Measurements from ENCODE around the gene SPPL3. TPM values are rescaled to one million over a fixed set of nuclear protein-coding genes. Genes with fewer than 3 reads are reported as not detected.

Gene SPPL3
- total RNA-seq, 1 donor from 2014 or later: 40.3 TPM

DNA sequence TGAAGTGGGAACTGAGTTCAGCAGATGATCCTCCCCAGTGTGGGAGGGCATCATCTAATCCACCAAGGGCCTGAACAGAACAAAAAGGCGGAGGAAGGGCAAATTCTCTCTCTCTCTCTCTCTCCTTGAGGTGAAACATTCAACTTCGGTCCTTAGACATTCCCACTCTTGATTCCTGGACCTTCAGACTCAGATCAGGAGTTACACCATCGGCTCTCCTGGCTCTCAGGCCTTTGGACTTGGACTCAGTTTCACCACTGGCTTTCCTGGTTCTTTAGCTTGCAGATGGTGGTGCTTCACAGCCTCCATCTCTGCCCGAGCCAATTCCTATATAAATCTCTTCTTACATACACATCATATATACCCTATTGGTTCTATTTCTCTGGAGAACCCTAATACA is 73.2 kb downstream of the SPPL3 start:
- ATAC-seq (ENCODE audit: low read depth) (no peak), DNase-seq (no peak)
- TF ChIP-seq, protein P1, sequence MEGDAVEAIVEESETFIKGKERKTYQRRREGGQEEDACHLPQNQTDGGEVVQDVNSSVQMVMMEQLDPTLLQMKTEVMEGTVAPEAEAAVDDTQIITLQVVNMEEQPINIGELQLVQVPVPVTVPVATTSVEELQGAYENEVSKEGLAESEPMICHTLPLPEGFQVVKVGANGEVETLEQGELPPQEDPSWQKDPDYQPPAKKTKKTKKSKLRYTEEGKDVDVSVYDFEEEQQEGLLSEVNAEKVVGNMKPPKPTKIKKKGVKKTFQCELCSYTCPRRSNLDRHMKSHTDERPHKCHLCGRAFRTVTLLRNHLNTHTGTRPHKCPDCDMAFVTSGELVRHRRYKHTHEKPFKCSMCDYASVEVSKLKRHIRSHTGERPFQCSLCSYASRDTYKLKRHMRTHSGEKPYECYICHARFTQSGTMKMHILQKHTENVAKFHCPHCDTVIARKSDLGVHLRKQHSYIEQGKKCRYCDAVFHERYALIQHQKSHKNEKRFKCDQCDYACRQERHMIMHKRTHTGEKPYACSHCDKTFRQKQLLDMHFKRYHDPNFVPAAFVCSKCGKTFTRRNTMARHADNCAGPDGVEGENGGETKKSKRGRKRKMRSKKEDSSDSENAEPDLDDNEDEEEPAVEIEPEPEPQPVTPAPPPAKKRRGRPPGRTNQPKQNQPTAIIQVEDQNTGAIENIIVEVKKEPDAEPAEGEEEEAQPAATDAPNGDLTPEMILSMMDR (IDR thresholded peaks at IDR 0.05): no peak
- H3K4me1 Mint-ChIP-seq: peaks cover 71% of the 10 kb centered on the region
- H3K9me3 Mint-ChIP-seq: no peaks in the 10 kb centered on the region
- no peak overlapping the region for H3K4me3 Mint-ChIP-seq
- intact Hi-C loops (cut with micrococcal nuclease): loop anchor here (5.0 kb wide), 1 partner anchor 34 kb away; no protein-coding TSS in a partner anchor
- CTCF ChIA-PET: no interaction called here
- peak overlapping the region; percentile 2 for H3K27ac Mint-ChIP-seq
- H3K27me3 Mint-ChIP-seq: no peaks in the 10 kb centered on the region
- POLR2A ChIA-PET: interaction anchor here (0.7 kb wide), 1 partner anchor 15 kb away, joined by 3 read pairs; no protein-coding TSS in a partner anchor
- H3K36me3 Mint-ChIP-seq (ENCODE audit: low read depth): no peaks in the 10 kb centered on the region

DNA sequence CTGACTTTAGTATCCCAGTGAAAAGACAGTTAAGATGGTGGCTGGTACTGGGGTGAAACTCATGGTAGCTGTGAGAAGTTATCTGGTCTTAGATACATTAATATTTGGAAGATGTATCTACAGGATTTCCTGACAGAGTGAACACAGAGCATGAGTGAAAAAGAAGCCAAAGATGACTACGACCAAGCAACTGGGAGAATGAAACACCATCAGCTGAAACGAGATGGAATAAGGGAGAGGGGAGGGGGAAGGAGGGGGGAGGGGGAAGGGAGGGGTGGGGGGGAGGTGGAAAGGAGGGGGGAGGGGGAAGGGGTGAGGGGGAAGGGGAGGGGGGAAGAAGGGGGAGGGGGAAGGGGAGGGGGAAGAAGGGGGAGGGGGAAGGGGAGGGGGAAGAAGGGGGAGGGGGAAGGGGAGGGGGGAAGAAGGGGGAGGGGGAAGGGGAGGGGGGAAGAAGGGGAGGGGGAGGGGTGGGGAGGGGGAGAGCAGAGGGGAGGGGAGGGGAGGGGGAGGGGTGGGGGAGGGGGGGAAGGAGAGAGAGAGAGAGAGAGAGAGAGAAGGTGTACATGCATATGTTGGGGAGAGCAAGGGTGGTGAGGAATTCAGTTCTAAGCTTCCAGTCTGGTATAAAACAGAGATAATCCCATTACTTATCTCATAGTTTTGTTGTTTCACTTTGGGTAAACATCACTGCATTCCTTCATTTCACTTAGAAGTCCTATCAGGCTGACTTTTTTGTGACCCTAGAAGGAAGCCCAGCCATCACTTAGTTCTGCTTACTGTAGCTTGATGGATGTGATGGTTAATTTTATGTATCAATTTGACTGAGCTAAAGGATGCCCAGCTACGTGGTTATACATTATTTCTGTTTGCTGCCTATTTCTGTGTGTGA is 73.9 kb downstream of the SPPL3 start:
- POLR2A ChIA-PET: interaction anchor here (0.6 to 0.7 kb wide), 2 partner anchors 108 to 1437 kb away, joined by 4 to 5 read pairs; no protein-coding TSS in a partner anchor
- TF ChIP-seq, protein P1 (IDR thresholded peaks at IDR 0.05): no peak

DNA sequence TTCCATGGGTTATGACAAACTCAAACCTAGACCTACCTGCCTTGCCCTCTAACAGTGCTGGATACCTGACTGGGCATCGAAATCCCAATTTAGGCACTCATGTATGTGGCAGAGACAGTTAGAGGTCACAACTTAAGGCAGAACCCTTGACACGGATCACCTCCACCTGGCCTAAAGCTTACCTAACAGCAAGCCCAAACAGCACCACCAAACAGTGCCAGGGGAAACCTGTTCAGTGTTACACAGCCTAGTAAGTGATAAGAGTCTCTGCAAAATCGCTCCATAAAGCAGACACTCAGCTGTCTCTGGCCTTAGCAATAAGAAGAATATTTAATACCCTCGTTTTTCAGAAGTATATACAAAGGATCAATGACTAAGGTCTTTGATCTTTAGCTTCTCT is 77.8 kb downstream of the SPPL3 start:
- peaks cover 57% of the 10 kb centered on the region for H3K4me1 Mint-ChIP-seq

More for the DNA sequence above, 73.9 kb downstream of the SPPL3 start:
- H3K27ac Mint-ChIP-seq: peak overlapping the region; percentile 51
- H3K4me3 Mint-ChIP-seq: no peak overlapping the region
- intact Hi-C loops (cut with micrococcal nuclease): loop anchor here (5.0 kb wide), 1 partner anchor 33 kb away; no protein-coding TSS in a partner anchor
- no peaks in the 10 kb centered on the region for H3K36me3 Mint-ChIP-seq (ENCODE audit: low read depth)
- H3K27me3 Mint-ChIP-seq: no peaks in the 10 kb centered on the region
- DNase-seq (no peak), ATAC-seq (ENCODE audit: low read depth) (no peak)
- no peaks in the 10 kb centered on the region for H3K9me3 Mint-ChIP-seq
- peaks cover 71% of the 10 kb centered on the region for H3K4me1 Mint-ChIP-seq
- CTCF ChIA-PET: no interaction called here

DNA sequence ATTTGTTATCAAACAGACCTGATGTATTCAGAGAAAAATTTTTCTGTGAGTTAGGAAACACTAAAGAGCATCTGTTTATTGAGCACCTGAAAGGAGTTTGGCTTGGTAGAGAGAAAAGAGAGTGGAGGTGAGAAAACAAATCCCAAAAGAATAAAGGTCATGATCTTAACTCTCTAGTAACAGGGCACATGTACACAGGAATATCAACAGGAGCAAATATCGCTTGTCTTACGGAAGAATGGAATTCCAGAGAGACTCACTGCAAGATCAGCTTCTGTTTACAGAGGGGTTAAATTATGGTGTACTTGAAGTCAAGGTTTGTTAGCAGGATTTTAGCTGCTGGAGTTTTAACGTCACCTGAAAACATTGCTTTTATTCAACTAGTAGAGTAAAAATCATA is 78.8 kb downstream of the SPPL3 start:
- Mint-ChIP-seq H3K27ac (no peak overlapping the region), H3K4me3 (no peak overlapping the region), H3K36me3 (ENCODE audit: low read depth) (no peaks in the 10 kb centered on the region), H3K27me3 (no peaks in the 10 kb centered on the region), H3K9me3 (no peaks in the 10 kb centered on the region), H3K4me1 (peaks cover 50% of the 10 kb centered on the region)
- no peak for ATAC-seq (ENCODE audit: low read depth)
- intact Hi-C loops (cut with micrococcal nuclease): no loop called here
- ChIA-PET CTCF (no interaction called here), POLR2A (no interaction called here)
- TF ChIP-seq, protein P1 (IDR thresholded peaks at IDR 0.05): no peak
- no peak for DNase-seq

More for the DNA sequence above, 77.8 kb downstream of the SPPL3 start:
- TF ChIP-seq, protein P1 (IDR thresholded peaks at IDR 0.05): no peak
- Mint-ChIP-seq H3K36me3 (ENCODE audit: low read depth) (no peaks in the 10 kb centered on the region), H3K4me3 (no peak overlapping the region), H3K9me3 (no peaks in the 10 kb centered on the region), H3K27me3 (no peaks in the 10 kb centered on the region), H3K27ac (no peak overlapping the region)
- ATAC-seq (ENCODE audit: low read depth) (no peak), DNase-seq (no peak)
- intact Hi-C loops (cut with micrococcal nuclease): no loop called here
- POLR2A ChIA-PET: no interaction called here
- CTCF ChIA-PET: no interaction called here

DNA sequence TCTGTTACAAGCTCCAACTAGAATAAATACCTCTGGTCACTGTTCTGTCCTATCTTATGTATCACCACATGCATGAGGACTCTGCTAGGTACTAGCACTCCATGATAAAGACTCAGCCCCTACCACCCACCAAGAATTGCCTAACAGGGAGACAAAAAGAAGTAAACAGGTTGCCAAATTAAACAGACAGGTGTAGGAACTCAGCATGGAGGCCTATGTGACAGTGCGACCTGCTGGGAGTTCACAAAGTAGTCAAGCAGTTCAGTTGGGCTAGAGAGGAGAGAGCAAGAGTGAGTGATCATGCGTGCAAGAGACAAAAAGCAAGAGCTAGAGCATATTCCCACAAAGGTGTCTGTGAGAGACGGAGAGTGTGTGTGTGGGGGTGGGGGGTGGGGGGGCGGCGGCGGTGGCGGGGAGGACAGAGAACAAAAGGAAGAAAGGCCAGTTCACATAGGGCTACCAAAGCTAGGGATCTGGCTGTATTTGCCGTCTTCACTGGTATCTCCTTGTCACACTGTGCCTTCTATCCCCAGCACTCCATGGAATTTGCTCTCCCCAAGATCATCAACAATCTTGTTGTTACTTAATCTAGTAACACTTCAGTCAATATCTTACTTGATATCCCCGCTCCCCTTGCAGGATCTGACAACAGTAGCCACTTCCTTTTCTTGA is 81.2 kb downstream of the SPPL3 start:
- intact Hi-C loops (cut with micrococcal nuclease): loop anchor here (5.0 kb wide), 1 partner anchor 34 kb away; no protein-coding TSS in a partner anchor
- no peaks in the 10 kb centered on the region for H3K36me3 Mint-ChIP-seq (ENCODE audit: low read depth)
- POLR2A ChIA-PET: interaction anchor here (0.6 kb wide), 1 partner anchor 15 kb away, joined by 3 read pairs; no protein-coding TSS in a partner anchor

More for the DNA sequence above, 81.2 kb downstream of the SPPL3 start:
- CTCF ChIA-PET: no interaction called here
- Mint-ChIP-seq H3K9me3 (no peaks in the 10 kb centered on the region), H3K27ac (no peak overlapping the region), H3K4me3 (no peak overlapping the region), H3K27me3 (no peaks in the 10 kb centered on the region), H3K4me1 (peaks cover 32% of the 10 kb centered on the region)
- DNase-seq (no peak), ATAC-seq (ENCODE audit: low read depth) (no peak)
- TF ChIP-seq, protein P1 (IDR thresholded peaks at IDR 0.05): no peak
